Endodermal cell (in vitro differentiated cells): Measurements from ENCODE around the gene HSDL2. TPM values are rescaled to one million over a fixed set of nuclear protein-coding genes. Genes with fewer than 3 reads are reported as not detected.

Experiments used
- DNase-seq: peaks from one replicate; pipeline ENCODE4 v3.0.0-alpha.2; 2017
- H3K27ac ChIP-seq: 2 replicates; pipeline ENCODE4 v1.5.1; 2013; ENCODE audit warnings: mild to moderate bottlenecking, low read depth, low read length, moderate library complexity
- H3K27me3 ChIP-seq: 2 replicates; pipeline ENCODE4 v1.6.1; 2013; ENCODE audit warnings: mild to moderate bottlenecking, low read length, moderate library complexity; ENCODE audit not compliant: insufficient read depth, control insufficient read depth, poor library complexity, severe bottlenecking
- H3K36me3 ChIP-seq: 2 replicates; pipeline ENCODE4 v1.7.0; 2013; ENCODE audit warnings: mild to moderate bottlenecking, low read length, moderate library complexity; ENCODE audit not compliant: control insufficient read depth, insufficient read depth
- H3K4me1 ChIP-seq: one replicate; pipeline ENCODE4 v1.7.0; 2013; ENCODE audit warnings: low read length; ENCODE audit not compliant: control insufficient read depth, insufficient read depth
- H3K4me3 ChIP-seq: 2 replicates; pipeline ENCODE4 v1.5.1; 2013; ENCODE audit warnings: mild to moderate bottlenecking, low read length, moderate library complexity
- H3K9ac ChIP-seq: 2 replicates; pipeline ENCODE4 v1.6.1; 2013; ENCODE audit warnings: mild to moderate bottlenecking, low read length, moderate library complexity; ENCODE audit not compliant: poor library complexity, severe bottlenecking; ENCODE audit errors: extremely low read depth
- H3K9me3 ChIP-seq: 2 replicates; pipeline ENCODE4 v1.6.1; 2013; ENCODE audit warnings: mild to moderate bottlenecking, low read length, moderate library complexity; ENCODE audit not compliant: control insufficient read depth
- H3K27ac Mint-ChIP-seq: 2 replicates; pipeline ENCODE4 v1.8.0; 2020; ENCODE audit warnings: mixed read lengths
- H3K27me3 Mint-ChIP-seq: 2 replicates; pipeline ENCODE4 v1.8.0; 2021; ENCODE audit warnings: mild to moderate bottlenecking, mixed read lengths; ENCODE audit not compliant: insufficient read depth
- H3K36me3 Mint-ChIP-seq: 2 replicates; pipeline ENCODE4 v1.8.0; 2020; ENCODE audit warnings: low read depth, mixed read lengths
- H3K4me1 Mint-ChIP-seq: 2 replicates; pipeline ENCODE4 v1.8.0; 2020; ENCODE audit warnings: mixed read lengths
- H3K4me3 Mint-ChIP-seq: 2 replicates; pipeline ENCODE4 v1.8.0; 2020; ENCODE audit warnings: mild to moderate bottlenecking, moderate library complexity, mixed read lengths
- H3K9me3 Mint-ChIP-seq: 2 replicates; pipeline ENCODE4 v1.8.0; 2020; ENCODE audit warnings: mild to moderate bottlenecking, mixed read lengths
- WGBS, 2 experiments: methylation state at CpG; one replicate each; pipeline versions ENCODE4 v1.1.5 to v1.1.7; 2013; ENCODE audit warnings: missing lambda C conversion rate in 2 of 2, mixed read lengths in 1 of 2; ENCODE audit not compliant: insufficient coverage in 1 of 2, insufficient read length in 1 of 2; 5-methylcytosine and 5-hydroxymethylcytosine counted together
- total RNA-seq, 2 donors: library from RNA; stranded (reverse); fragmentation: NEBNext Ultra II Directional in 1 of 2; extraction: Animal tissue kit (Norgen Biotek cat#: 25700) in 1 of 2; gene quantifications; 2 replicates in 1 of 2; 3 replicates in 1 of 2; pipeline ENCODE4 v1.2.1, GENCODE V29; 2021
- TF ChIP-seq, protein P1 (sequence below): fragments of 200-600 bp; sonication (generic); conservative IDR thresholded peaks from 2 replicates; pipeline ENCODE4 v1.5.0; 2021; ENCODE audit warnings: antibody characterized with exemption, mild to moderate bottlenecking

The HSDL2 gene
- total RNA-seq, 2 donors from 2014 or later: 22.5 to 29.1 TPM

DNA sequence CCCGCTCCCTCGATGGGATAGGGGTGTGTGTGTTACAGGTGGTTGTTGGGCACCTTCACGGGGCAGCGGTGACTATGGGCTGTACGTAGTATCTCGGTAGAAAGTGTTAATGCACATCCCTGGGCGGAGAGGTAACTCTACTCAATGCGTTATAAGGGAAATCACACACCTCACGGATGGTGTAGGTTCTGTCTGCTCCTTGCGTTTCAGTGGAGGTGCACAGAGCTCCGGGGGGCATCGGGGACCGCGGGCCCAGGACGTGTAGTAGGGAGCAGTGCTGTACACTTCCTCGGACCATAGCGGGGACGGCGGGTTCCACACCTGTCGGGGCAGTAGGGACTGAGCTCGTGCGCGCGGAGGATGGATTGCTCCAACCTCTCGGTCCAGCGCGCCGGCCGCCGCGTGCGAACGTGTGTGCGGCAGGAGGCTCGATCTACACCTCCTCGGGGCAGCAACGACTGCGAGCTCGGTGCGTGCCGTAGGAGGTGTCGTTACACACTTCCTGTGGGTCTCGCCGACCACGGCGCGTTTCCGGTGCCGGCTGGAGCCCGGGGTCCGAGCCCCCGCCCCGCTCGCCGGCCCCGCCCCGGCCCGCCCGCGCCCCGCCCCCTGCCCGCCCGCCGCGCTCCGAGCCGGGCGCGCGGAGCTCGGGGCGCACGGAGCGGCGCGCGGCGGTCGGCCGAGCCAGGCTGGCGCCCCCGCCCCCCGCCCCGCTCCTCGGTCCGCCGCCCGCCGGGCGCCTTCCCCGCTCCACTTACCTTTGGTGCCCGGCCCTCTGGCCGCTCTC, 106.5 kb downstream of the HSDL2 start, which contains the start of gene KIAA1958:
KIAA1958 (plus strand) TSS at position 607 of the 787 bp plus-strand sequence. CDS start 87,254 bp downstream, outside the sequence.
- peak; percentile 94 for DNase-seq
- peak within 1 kb of the TSS; percentile 93 for H3K27ac ChIP-seq
- H3K9me3 ChIP-seq: no peaks in the 10 kb centered on the region
- peak within 1 kb of the TSS; percentile 90 for H3K4me3 ChIP-seq
- Mint-ChIP-seq H3K4me3 (peak within 1 kb of the TSS; percentile 90), H3K27me3 (no peaks in the 10 kb centered on the region), H3K27ac (peak within 1 kb of the TSS; percentile 98), H3K36me3 (peaks cover 10% of the 10 kb centered on the region), H3K4me1 (peaks cover 34% of the 10 kb centered on the region), H3K9me3 (no peaks in the 10 kb centered on the region)
- H3K27me3 ChIP-seq: no peaks in the 10 kb centered on the region
- no peaks in the 10 kb centered on the region for H3K36me3 ChIP-seq
- TF ChIP-seq, protein P1, sequence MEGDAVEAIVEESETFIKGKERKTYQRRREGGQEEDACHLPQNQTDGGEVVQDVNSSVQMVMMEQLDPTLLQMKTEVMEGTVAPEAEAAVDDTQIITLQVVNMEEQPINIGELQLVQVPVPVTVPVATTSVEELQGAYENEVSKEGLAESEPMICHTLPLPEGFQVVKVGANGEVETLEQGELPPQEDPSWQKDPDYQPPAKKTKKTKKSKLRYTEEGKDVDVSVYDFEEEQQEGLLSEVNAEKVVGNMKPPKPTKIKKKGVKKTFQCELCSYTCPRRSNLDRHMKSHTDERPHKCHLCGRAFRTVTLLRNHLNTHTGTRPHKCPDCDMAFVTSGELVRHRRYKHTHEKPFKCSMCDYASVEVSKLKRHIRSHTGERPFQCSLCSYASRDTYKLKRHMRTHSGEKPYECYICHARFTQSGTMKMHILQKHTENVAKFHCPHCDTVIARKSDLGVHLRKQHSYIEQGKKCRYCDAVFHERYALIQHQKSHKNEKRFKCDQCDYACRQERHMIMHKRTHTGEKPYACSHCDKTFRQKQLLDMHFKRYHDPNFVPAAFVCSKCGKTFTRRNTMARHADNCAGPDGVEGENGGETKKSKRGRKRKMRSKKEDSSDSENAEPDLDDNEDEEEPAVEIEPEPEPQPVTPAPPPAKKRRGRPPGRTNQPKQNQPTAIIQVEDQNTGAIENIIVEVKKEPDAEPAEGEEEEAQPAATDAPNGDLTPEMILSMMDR: no peak
- WGBS, 2 experiments: 1% methylated on average over 16 to 93 of the region's 93 CpGs
- peak within 1 kb of the TSS; percentile 62 for H3K9ac ChIP-seq
- peaks cover 5% of the 10 kb centered on the region for H3K4me1 ChIP-seq

DNA sequence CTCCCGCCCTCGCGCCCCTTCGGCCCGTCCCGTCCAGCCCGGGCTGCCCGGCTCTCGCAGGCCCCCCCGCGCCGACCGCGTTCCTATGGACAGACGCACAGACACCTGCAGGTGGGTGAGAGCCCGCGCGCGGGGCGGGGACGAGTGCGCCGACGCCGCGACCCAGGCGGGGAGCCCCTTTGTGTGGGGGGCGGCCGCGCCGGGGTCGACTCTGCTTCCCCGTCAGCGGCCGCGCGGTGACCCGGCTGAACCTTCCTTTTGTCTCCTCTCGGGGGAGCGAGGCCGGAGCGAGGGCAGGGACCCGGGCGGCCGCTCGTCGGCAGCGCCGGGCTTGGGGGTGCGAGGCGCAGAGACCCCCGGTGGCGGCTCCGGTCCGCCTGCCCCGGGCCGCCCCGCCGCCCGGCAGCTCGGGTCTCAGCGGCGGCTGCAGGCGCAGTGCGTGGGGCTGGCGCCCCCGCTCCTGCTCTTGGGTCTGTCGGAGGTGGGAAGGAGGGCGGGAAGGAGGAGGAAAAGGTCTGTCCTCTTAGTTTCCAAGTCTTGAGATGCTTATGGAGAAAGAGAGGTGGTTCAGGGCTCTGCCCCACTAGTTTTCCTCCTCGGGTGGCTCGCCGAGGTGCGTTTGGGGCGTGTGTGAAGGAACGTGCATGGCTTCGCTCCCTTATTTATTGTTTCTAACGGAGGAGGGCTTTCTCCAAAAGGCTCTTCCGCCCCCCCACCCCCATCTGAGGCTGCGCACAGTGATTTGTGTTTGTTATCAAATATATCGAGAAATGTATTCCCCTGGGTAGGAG, 107.3 kb downstream of the HSDL2 start:
- H3K27ac ChIP-seq: peak overlapping the region; percentile 93
- peak; percentile 82 for DNase-seq
- H3K4me1 Mint-ChIP-seq: peaks cover 38% of the 10 kb centered on the region
- 0% methylated on average over 30 to 79 of the region's 80 CpGs for WGBS, 2 experiments
- H3K27me3 ChIP-seq: no peaks in the 10 kb centered on the region
- peak overlapping the region; percentile 90 for H3K4me3 Mint-ChIP-seq
- peaks cover 10% of the 10 kb centered on the region for H3K36me3 Mint-ChIP-seq
- H3K9me3 ChIP-seq: peaks cover 2% of the 10 kb centered on the region
- H3K9ac ChIP-seq: peak overlapping the region; percentile 62
- peak overlapping the region; percentile 95 for H3K27ac Mint-ChIP-seq
- TF ChIP-seq, protein P1: peak; percentile 22
- H3K36me3 ChIP-seq: peaks cover 7% of the 10 kb centered on the region
- H3K4me3 ChIP-seq: peak overlapping the region; percentile 83
- no peaks in the 10 kb centered on the region for H3K9me3 Mint-ChIP-seq
- peaks cover 5% of the 10 kb centered on the region for H3K4me1 ChIP-seq
- no peaks in the 10 kb centered on the region for H3K27me3 Mint-ChIP-seq

DNA sequence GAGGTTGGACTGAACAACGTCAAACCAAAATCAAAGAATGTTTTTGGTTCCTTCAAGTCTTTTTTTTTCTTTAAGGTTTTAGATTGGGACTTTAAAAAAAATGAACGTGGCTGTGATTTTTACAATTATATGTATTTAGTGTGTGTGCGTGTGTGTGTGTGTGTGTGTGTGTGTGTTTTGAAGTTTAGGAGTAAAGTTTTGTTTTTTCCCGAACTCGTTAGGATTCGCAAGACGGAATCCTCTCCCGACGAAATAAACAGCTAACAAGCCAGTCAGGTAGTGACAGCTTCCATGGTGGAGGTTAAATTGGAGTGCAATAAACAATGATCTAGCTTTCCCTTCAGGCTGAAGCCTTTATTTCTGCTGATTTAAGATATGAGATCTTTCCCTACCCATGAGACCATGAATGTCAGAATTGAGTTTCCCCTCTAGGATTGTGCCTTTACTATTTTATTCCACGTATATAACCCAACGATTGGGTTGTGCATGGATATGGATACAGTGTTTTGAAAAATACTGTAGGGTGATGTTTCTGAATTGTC, 108.0 kb downstream of the HSDL2 start:
- H3K4me3 Mint-ChIP-seq: peak overlapping the region; percentile 90
- peak overlapping the region; percentile 95 for H3K27ac Mint-ChIP-seq
- H3K27me3 ChIP-seq: no peaks in the 10 kb centered on the region
- no peaks in the 10 kb centered on the region for H3K27me3 Mint-ChIP-seq
- peaks cover 7% of the 10 kb centered on the region for H3K9me3 ChIP-seq
- TF ChIP-seq, protein P1: no peak
- peaks cover 40% of the 10 kb centered on the region for H3K4me1 Mint-ChIP-seq
- WGBS, 2 experiments: 0 to 10% methylated on average over 2 to 11 of the region's 11 CpGs
- peaks cover 14% of the 10 kb centered on the region for H3K36me3 Mint-ChIP-seq
- peaks cover 14% of the 10 kb centered on the region for H3K36me3 ChIP-seq
- no peak for DNase-seq
- no peak overlapping the region for H3K27ac ChIP-seq
- peaks cover 2% of the 10 kb centered on the region for H3K9me3 Mint-ChIP-seq
- H3K4me1 ChIP-seq: peaks cover 5% of the 10 kb centered on the region
- peak overlapping the region; percentile 83 for H3K4me3 ChIP-seq
- H3K9ac ChIP-seq: peak overlapping the region; percentile 62
